Endothelial cell of umbilical vein (primary cell): ENCODE results near the gene CMTM7. TPM values are rescaled to one million over a fixed set of nuclear protein-coding genes. Genes with fewer than 3 reads are reported as not detected.

ENCODE experiments used
- BruUV-seq: library from RNA; stranded (reverse); fragments of 400-500 nt; replicated peaks from 2 replicates; lab custom pipeline; 2021; lab: Mats Ljungman, UMichigan
- CTCF ChIA-PET: fragments of 300-600, 350-600 bp; sonication (Branson Sonifier 250); formaldehyde crosslinking; loops from one replicate; lab custom pipeline; 2021; ENCODE audit warnings: antibody characterized with exemption, inconsistent platforms; lab: Charles Lee
- POLR2A ChIA-PET: fragments of 300-600, 350-600 bp; sonication (Branson Sonifier 250); formaldehyde crosslinking; loops from one replicate; lab custom pipeline; 2021; ENCODE audit warnings: antibody characterized with exemption, inconsistent platforms; lab: Charles Lee
- DNase-seq: peaks from one replicate; pipeline ENCODE4 v3.0.0-alpha.2; 2011; ENCODE audit warnings: low read depth, low spot score
- FAIRE-seq: peaks from 2 replicates; lab custom pipeline; 2011; peaks lifted over from hg19 to GRCh38; lab: Jason Lieb, UNC
- H2AFZ ChIP-seq: 2 replicates; pipeline ENCODE4 v1.6.0; 2012; ENCODE audit warnings: low read depth, low read length, control low read depth, inconsistent platforms
- H3K27ac ChIP-seq: 2 replicates; pipeline ENCODE4 v1.5.1; 2011; ENCODE audit warnings: low read depth, mild to moderate bottlenecking, control low read depth, low read length, moderate library complexity; ENCODE audit not compliant: insufficient read depth
- H3K27me3 ChIP-seq, 2 experiments: 2 replicates each; pipeline versions ENCODE4 v1.6.0 to v1.6.1; 2011; ENCODE audit warnings: low read length in 2 of 2, mixed read lengths in 1 of 2; ENCODE audit not compliant: control insufficient read depth in 2 of 2, insufficient read depth in 2 of 2
- H3K36me3 ChIP-seq, 2 experiments: 2 replicates in 1 of 2; 3 replicates in 1 of 2; pipeline ENCODE4 v1.5.1; 2011; ENCODE audit warnings: low read length in 2 of 2, mild to moderate bottlenecking in 1 of 2, moderate library complexity in 1 of 2; ENCODE audit not compliant: control insufficient read depth in 2 of 2, insufficient read depth in 2 of 2; ENCODE audit errors: extremely low read depth in 1 of 2
- H3K4me1 ChIP-seq: 3 replicates; pipeline ENCODE4 v1.5.1; 2011; ENCODE audit warnings: mild to moderate bottlenecking, low read length; ENCODE audit not compliant: control insufficient read depth, insufficient read depth; ENCODE audit errors: extremely low read depth
- H3K4me2 ChIP-seq: 2 replicates; pipeline ENCODE4 v1.6.1; 2011; ENCODE audit warnings: low read length, control low read depth, mixed read lengths; ENCODE audit not compliant: insufficient read depth
- H3K4me3 ChIP-seq, 3 experiments: fragments of 200-600 bp in 1 of 3; sonication (generic), shearing (Covaris generic) in 1 of 3; replicated peaks in 1 of 3; 2 replicates each; pipeline ENCODE4 v1.5.1; 2011 to 2016; ENCODE audit warnings: control low read depth in 3 of 3, low read length in 3 of 3, mild to moderate bottlenecking in 2 of 3, inconsistent platforms in 1 of 3, low read depth in 1 of 3, moderate library complexity in 1 of 3; ENCODE audit not compliant: insufficient read depth in 1 of 3
- H3K79me2 ChIP-seq: 2 replicates; pipeline ENCODE4 v1.6.0; 2012; ENCODE audit warnings: low read length, inconsistent platforms; ENCODE audit not compliant: control insufficient read depth, insufficient read depth
- H3K9ac ChIP-seq: replicated peaks from 2 replicates; pipeline ENCODE3; 2011; ENCODE audit warnings: low read length, control low read depth; ENCODE audit not compliant: insufficient read depth; ENCODE audit errors: extremely low read depth
- H3K9me1 ChIP-seq: replicated peaks from 3 replicates; pipeline ENCODE4 v1.6.0; 2011; ENCODE audit warnings: mild to moderate bottlenecking, low read length; ENCODE audit not compliant: control insufficient read depth, insufficient read depth; ENCODE audit errors: extremely low read depth
- H3K9me3 ChIP-seq: replicated peaks from 2 replicates; pipeline ENCODE4 v1.5.1; 2012; ENCODE audit warnings: low read length, inconsistent platforms; ENCODE audit not compliant: control insufficient read depth, insufficient read depth
- H4K20me1 ChIP-seq: replicated peaks from 2 replicates; pipeline ENCODE3; 2011; ENCODE audit warnings: mild to moderate bottlenecking, low read length; ENCODE audit not compliant: control insufficient read depth, insufficient read depth; ENCODE audit errors: extremely low read depth
- CTCF ChIP-seq, 2 donors: IDR thresholded peaks; 1 replicate in 1 of 2; 2 replicates in 1 of 2; pipeline ENCODE4 v1.5.1; 2011; ENCODE audit warnings: low read length in 2 of 2, mild to moderate bottlenecking in 2 of 2, moderate library complexity in 2 of 2, control low read depth in 1 of 2, inconsistent platforms in 1 of 2, low read depth in 1 of 2; ENCODE audit not compliant: insufficient read depth in 1 of 2; ENCODE audit errors: extremely low read depth in 1 of 2
- EZH2 ChIP-seq: IDR thresholded peaks from 2 replicates; pipeline ENCODE4 v1.6.1; 2012; ENCODE audit warnings: borderline replicate concordance, low read depth, mild to moderate bottlenecking, moderate library complexity, low read length, inconsistent platforms; ENCODE audit not compliant: severe bottlenecking
- FOS ChIP-seq: IDR thresholded peaks from 2 replicates; pipeline ENCODE4 v1.6.1; 2011; ENCODE audit warnings: mild to moderate bottlenecking, low read length, moderate library complexity, borderline replicate concordance; ENCODE audit not compliant: insufficient read depth
- GATA2 ChIP-seq: IDR thresholded peaks from 2 replicates; pipeline ENCODE4 v1.7.0; 2011; ENCODE audit warnings: low read depth, mild to moderate bottlenecking, moderate library complexity, mixed read lengths, low read length; ENCODE audit not compliant: insufficient read length, insufficient read depth
- JUN ChIP-seq: IDR thresholded peaks from 2 replicates; pipeline ENCODE4 v1.6.1; 2011; ENCODE audit warnings: borderline replicate concordance, low read depth; ENCODE audit not compliant: insufficient read length, insufficient read depth
- MAX ChIP-seq: IDR thresholded peaks from 2 replicates; pipeline ENCODE4 v1.6.1; 2011; ENCODE audit not compliant: insufficient read depth, insufficient read length
- MYC ChIP-seq: IDR thresholded peaks from one replicate; pipeline ENCODE4 v1.6.1; 2011; ENCODE audit warnings: mild to moderate bottlenecking, low read depth, low read length
- POLR2A ChIP-seq: IDR thresholded peaks from 2 replicates; pipeline ENCODE4 v1.6.1; 2012; ENCODE audit warnings: low read depth, mild to moderate bottlenecking, control low read depth, low read length
- POLR2AphosphoS5 ChIP-seq: IDR thresholded peaks from 2 replicates; pipeline ENCODE4 v1.6.1; 2012; ENCODE audit warnings: low read depth, mild to moderate bottlenecking, control low read depth, low read length, moderate library complexity; ENCODE audit not compliant: insufficient read depth
- dilution Hi-C: fragments of 300-500 bp; cut with MboI; formaldehyde crosslinking; loops from one replicate; pipeline ENCODE4 v1.15.0; 2019; ENCODE audit warnings: low sequenced_read_pairs; ENCODE audit not compliant: extremely low pct_ligation_motif_present
- intact Hi-C: fragments of 100-400 bp; cut with micrococcal nuclease; formaldehyde crosslinking; loops from one replicate; pipeline ENCODE4 v1.10.0; 2022
- polyA plus RNA-seq, 4 experiments: library from polyadenylated mRNA; depleted of rRNA in 3 of 4; stranded (reverse) in 3 of 4; unstranded in 1 of 4; fragments of >200 nt; gene quantifications; 2 replicates each; pipeline versions ENCODE4 v1.2.1 to v1.2.3, GENCODE V29; 2011 to 2012; ENCODE audit warnings: missing spikeins in 1 of 4
- total RNA-seq: library from RNA; stranded (reverse); gene quantifications from 2 replicates; pipeline ENCODE4 v1.2.3, GENCODE V29; 2021

The CMTM7 gene
- total and polyA plus RNA-seq, 2 donors (not counting 3 experiments of a cell fraction or from before 2014, with no cell fraction given) = 44.7 to 88.5 TPM

GRCh38 chr3:32371461-32372212 is 20.0 kb upstream of the CMTM7 start:
- H3K36me3 ChIP-seq = no peaks in the 10 kb centered on the region
- H3K4me3 ChIP-seq = no peak overlapping the region
- TF ChIP-seq MAX (no peak), CTCF (IDR thresholded peaks at IDR 0.05; ENCODE audit: extremely low read depth in 1 of 2, insufficient read depth in 1 of 2, low read depth in 1 of 2, low read length in 2 of 2) (no peak), GATA2 (no peak), FOS (no peak), JUN (no peak), MYC (no peak), POLR2A (no peak), POLR2AphosphoS5 (no peak), EZH2 (no peak)
- DNase-seq (no peak), FAIRE-seq (no peak)
- H3K9ac ChIP-seq = no peak overlapping the region
- dilution Hi-C loops (no loop called here), intact Hi-C loops (no loop called here)
- H3K4me1 ChIP-seq = peaks cover 12% of the 10 kb centered on the region
- no peaks in the 10 kb centered on the region for H3K27me3 ChIP-seq
- ChIA-PET CTCF (interaction anchor here (3.1 kb wide), 1 partner anchor 96 kb away, joined by 22 read pairs; no protein-coding TSS in a partner anchor), POLR2A (no interaction called here)
- no peak overlapping the region for H3K27ac ChIP-seq
- no peaks in the 10 kb centered on the region for H4K20me1 ChIP-seq
- H3K9me3 ChIP-seq = no peaks in the 10 kb centered on the region
- no peak overlapping the region for H3K4me2 ChIP-seq
- H2AFZ ChIP-seq = no peak overlapping the region
- H3K9me1 ChIP-seq = no peaks in the 10 kb centered on the region
- no TSS peak for BruUV-seq
- H3K79me2 ChIP-seq = no peaks in the 10 kb centered on the region
